Motor neuron (in vitro differentiated cells): ENCODE measurements around the gene CAPZB. TPM values are rescaled to one million over a fixed set of nuclear protein-coding genes. Genes with fewer than 3 reads are reported as not detected.
"Not testable (repeated sequence)": the region's sequence is repeated elsewhere in the genome, so short reads cannot be mapped to it uniquely, and the experiment has no call there.

ENCODE experiments used
- ATAC-seq, 8 experiments: fragments of 200-7000 bp; cut with Tn5 transposase; replicated peaks in 6 of 8; 2 replicates each; pipeline ENCODE4 v1.8.0; 2021; ENCODE audit warnings: mild to moderate bottlenecking in 8 of 8, moderate library complexity in 8 of 8
- H3K27ac ChIP-seq, 2 donors: fragments of 250-450 bp; sonication (Bioruptor Pico); 2 replicates each; pipeline ENCODE4 v1.9.0; 2021; ENCODE audit warnings: antibody characterized with exemption in 2 of 2, mild to moderate bottlenecking in 2 of 2, moderate library complexity in 1 of 2
- H3K4me1 ChIP-seq, 2 donors: fragments of 250-450 bp; sonication (Bioruptor Pico); replicated peaks in 1 of 2; 2 replicates each; pipeline ENCODE4 v1.6.1; 2021; ENCODE audit warnings: antibody characterized with exemption in 2 of 2, mild to moderate bottlenecking in 2 of 2, moderate library complexity in 1 of 2
- H3K4me3 ChIP-seq, 5 donors: fragments of 250-450 bp; sonication (Bioruptor Pico); 2 replicates each; pipeline ENCODE4 v1.9.0; 2021; ENCODE audit warnings: antibody characterized with exemption in 5 of 5, mild to moderate bottlenecking in 5 of 5, moderate library complexity in 4 of 5
- WGBS, 10 experiments: fragments of 450-650 bp; shearing (Covaris generic); methylation state at CpG; one replicate each; pipeline ENCODE4 v1.0.0; 2022; 5-methylcytosine and 5-hydroxymethylcytosine counted together
- in situ Hi-C, 9 experiments: fragments of 400-800 bp; cut with MboI; loops; one replicate each; pipeline ENCODE4 v1.15.0; 2021; ENCODE audit warnings: low sequenced_read_pairs in 9 of 9, low pct_unique_long_range_greater_than_20kb in 2 of 9; ENCODE audit not compliant: unreplicated experiment in 9 of 9
- total RNA-seq, 8 experiments: library from RNA; unstranded; fragments of 300-600 nt; gene quantifications; 2 replicates each; pipeline versions ENCODE4 v1.2.3 to v1.2.4, GENCODE V29; 2022

Gene CAPZB
- total RNA-seq, 8 experiments from 2014 or later, result 82.4 to 216 (median 123) TPM

DNA sequence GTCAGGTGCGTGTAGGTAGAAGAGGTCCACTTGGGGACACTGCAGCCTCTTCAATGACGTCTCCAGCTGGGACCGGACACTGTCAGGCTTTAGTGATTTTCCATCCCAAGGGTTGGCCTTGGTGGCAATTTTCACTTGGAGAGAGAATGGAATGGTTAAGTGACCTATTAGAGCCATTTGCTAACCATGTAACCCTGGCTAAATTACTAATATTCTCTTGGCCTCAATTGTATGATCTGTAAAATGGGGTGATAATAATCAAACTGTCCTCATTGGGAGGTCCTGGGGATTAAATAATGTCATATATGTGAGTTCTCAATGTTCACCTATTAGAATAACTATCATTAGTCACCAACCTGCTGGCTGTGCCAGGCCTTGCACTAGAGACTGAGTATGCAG, 176.8 kb downstream of the CAPZB start:
- 94 to 95% methylated on average over 3 of the region's 3 CpGs; no CpG with 5 or more reads in 8 of the 10 experiments for WGBS, 10 experiments
- peaks cover 13% of the 10 kb centered on the region in 2 donors for H3K4me1 ChIP-seq
- H3K27ac ChIP-seq, result no peak overlapping the region
- H3K4me3 ChIP-seq, result no peak overlapping the region
- in situ Hi-C loops, result loop anchor here in 1 of 9 experiments (10.0 kb wide), 1 partner anchor 54 kb away; the partner anchor contains the start of genes EMC1 and MRTO4
- no peak for ATAC-seq

DNA sequence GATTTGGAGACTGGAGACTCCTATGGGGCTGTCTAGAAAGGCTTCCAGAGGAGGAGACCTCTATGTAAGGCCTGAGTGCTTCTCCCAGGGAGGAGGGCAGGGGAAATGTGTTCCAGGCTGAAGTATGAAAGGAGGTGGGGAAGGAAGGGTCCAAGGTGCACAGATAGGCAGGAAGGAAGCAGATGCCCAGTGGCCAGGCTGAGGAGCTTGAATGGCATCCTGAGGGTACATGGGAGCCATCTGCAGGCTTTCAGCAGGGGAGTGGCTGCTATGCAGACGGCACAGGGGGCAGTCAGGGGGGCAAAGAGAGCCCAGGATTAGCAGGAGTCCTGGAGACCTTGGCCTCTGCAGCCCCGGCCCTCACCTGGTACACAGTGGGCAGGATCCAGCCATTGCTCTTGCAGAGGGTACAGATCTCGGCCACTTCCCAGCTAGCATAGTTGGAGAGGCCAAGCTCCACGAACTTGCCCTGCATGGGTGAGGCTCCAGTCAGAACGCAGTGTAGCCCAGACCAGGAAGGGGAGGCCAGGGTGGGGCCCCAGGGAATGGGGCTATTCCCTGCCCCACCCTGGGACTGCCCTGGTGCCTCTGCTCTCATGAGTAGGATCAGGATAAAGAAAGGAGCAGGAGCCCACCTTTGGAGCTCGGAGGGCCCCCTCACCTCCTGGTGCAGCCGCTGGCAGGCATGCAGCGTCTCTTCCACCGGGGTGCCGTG, 177.4 kb downstream of the CAPZB start:
- in situ Hi-C loops, result loop anchor here in 1 of 9 experiments (10.0 kb wide), 1 partner anchor 53 kb away; the partner anchor contains the start of genes EMC1 and MRTO4
- H3K4me1 ChIP-seq, result peaks cover 8% of the 10 kb centered on the region in 2 donors
- no peak overlapping the region for H3K27ac ChIP-seq
- ATAC-seq, result no peak
- WGBS, 10 experiments, result 60 to 100% (median 95%) methylated on average over 1 to 8 of the region's 10 CpGs; no CpG with 5 or more reads in 6 of the 10 experiments
- no peak overlapping the region for H3K4me3 ChIP-seq

DNA sequence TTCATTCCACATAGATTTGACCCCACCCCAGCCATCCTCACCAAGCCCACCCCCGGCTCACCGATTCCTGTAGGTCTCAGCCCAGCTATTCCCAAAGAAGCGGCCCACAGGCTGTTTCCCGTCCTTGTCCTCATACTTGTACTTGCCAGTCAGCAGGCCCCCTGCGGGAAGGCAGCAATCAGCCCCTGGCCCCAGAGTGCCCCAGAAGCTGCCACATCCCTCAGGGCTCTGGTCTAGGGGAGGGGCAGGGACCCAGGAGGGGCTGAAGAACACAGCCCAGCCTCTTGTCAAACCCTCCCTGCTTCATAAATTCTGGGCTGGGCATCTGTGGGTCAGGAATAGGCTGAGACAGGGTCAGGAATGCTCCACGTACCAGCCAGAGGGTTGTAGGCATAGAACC, 178.4 kb downstream of the CAPZB start:
- Histone ChIP-seq H3K4me3 (no peak overlapping the region), H3K4me1 (peaks cover 6 to 7% of the 10 kb centered on the region in 2 donors), H3K27ac (no peak overlapping the region)
- in situ Hi-C loops, result loop anchor here in 1 of 9 experiments (10.0 kb wide), 1 partner anchor 52 kb away; the partner anchor contains the start of genes EMC1 and MRTO4
- 80% methylated on average over 1 of the region's 6 CpGs; no CpG with 5 or more reads in 9 of the 10 experiments for WGBS, 10 experiments
- ATAC-seq, result no peak

DNA sequence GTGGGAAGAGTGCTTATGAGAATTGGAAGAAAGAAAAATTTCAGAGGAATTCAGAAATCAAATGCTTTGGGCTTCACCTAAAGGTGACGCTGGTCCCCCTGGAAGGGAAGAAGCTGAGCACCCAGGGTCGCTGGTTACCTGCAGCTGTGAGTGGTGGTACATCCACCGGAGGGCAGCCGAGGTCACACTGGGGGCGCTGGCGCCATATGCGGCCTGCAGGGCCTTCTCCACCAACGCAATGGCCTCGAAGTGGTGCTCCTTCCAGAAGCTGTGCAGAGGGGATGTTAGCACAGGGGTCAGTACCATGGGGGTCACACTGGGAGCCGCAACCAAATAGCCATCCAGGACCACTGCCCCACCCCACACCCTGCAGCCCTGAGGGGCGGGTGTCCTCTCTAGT, 179.5 kb downstream of the CAPZB start:
- peaks cover 4 to 5% of the 10 kb centered on the region in 2 donors for H3K4me1 ChIP-seq
- H3K4me3 ChIP-seq, result no peak overlapping the region
- in situ Hi-C loops, result loop anchor here in 1 of 9 experiments (10.0 kb wide), 1 partner anchor 51 kb away; the partner anchor contains the start of genes EMC1 and MRTO4
- ATAC-seq, result peak in 1 of 8 experiments; percentile 20
- 83 to 100% (median 91%) methylated on average over 1 to 6 of the region's 11 CpGs; no CpG with 5 or more reads in 4 of the 10 experiments for WGBS, 10 experiments
- no peak overlapping the region for H3K27ac ChIP-seq

DNA sequence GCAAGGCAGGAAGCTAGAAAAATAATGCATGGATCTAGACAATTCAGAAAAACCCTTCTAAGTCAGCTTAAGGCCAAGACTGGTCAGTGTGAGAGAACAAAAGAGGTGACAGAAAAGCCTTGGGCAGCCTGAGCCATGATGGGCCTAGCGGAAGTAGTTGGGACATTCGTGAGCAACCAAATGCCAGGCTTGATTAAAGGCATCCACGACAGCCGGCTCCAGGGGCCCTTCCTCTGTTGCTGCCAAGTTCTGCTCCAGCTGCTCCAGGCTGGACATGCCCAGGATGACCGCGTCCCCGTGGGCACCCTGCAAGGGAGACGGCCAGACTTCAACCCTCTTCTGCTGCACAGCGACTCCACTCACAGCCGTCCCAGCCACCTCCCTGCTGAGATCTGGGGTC, 181.3 kb downstream of the CAPZB start:
- not testable (repeated sequence) for H3K4me3 ChIP-seq

DNA sequence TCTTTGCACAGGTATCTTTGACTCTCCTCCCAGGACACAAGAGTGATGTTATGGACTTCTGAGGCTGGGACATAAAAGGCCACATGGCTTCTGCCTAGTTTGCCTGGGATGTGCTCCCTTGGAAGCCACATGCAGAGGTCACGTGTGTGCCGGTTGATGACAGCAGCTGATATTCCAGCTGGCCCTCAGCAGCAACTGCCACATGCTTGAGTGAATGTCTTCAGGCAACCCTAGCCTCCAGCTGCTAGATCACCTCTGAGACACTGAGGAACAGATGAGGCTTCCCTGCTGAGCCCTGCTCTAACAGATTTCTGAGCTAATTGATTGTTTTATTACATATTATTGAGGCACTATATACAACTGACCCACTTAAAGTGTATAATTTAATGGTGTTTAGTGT, 185.1 kb downstream of the CAPZB start:
- H3K27ac ChIP-seq, result no peak overlapping the region
- 83 to 100% (median 100%) methylated on average over 2 of the region's 2 CpGs; no CpG with 5 or more reads in 7 of the 10 experiments for WGBS, 10 experiments
- in situ Hi-C loops, result loop anchor here in 1 of 9 experiments (10.0 kb wide), 1 partner anchor 45 kb away; the partner anchor contains the start of genes EMC1 and MRTO4
- no peak overlapping the region for H3K4me3 ChIP-seq
- no peak for ATAC-seq
- no peaks in the 10 kb centered on the region for H3K4me1 ChIP-seq

More for the DNA sequence above, 181.3 kb downstream of the CAPZB start:
- WGBS, 10 experiments, result 80 to 95% (median 87%) methylated on average over 1 to 4 of the region's 10 CpGs; no CpG with 5 or more reads in 6 of the 10 experiments
- H3K4me1 ChIP-seq, H3K27ac ChIP-seq, ATAC-seq: not testable (repeated sequence)
- in situ Hi-C loops, result loop anchor here in 1 of 9 experiments (10.0 kb wide), 1 partner anchor 49 kb away; the partner anchor contains the start of genes EMC1 and MRTO4

DNA sequence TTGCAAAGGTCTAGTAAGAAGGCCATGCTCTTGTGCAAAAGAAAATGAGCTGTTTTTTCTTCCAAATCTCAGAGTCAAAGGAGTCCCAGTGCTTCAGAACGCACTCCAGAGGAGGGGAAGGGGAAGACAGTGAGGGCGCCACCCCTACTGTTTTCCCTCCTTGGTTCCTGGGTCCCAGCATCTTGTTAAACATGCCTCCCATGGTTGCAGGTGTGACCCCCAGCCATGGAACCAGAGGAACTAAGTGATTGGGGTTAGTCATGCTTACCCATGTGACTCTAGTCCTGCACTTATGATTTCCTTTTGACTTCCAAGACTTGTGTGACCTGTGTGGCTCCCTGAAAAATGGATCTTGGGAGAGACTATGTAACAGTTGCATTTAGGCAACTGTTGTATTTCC, 190.7 kb downstream of the CAPZB start:
- Histone ChIP-seq H3K4me1 (no peaks in the 10 kb centered on the region), H3K4me3 (no peak overlapping the region), H3K27ac (no peak overlapping the region)
- no peak for ATAC-seq
- in situ Hi-C loops, result no loop called here
- 71 to 100% (median 83%) methylated on average over 1 to 2 of the region's 2 CpGs; no CpG with 5 or more reads in 5 of the 10 experiments for WGBS, 10 experiments

DNA sequence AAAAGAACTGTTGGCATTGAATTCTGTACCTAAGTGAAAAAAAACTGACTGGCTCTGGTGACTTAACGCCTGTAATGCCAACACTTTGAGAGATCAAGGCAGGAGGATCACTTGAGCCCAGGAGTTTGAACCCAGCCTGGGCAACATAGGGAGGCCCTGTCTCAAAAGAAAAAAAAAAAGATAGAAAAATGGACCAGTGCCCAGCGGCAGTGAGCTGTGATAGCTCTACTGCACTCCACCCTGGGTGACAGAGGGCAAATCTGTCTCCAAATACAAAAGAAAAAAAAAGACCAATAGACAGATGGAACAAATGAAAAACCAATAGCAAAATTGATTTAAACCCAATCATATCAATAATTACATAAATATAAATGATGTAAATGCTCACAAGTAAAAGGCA, 196.1 kb downstream of the CAPZB start:
- in situ Hi-C loops, result no loop called here
- Histone ChIP-seq H3K4me1 (no peaks in the 10 kb centered on the region), H3K27ac (no peak overlapping the region), H3K4me3 (no peak overlapping the region)
- 17 to 100% (median 61%) methylated on average over 1 to 2 of the region's 2 CpGs for WGBS, 10 experiments
- peak in 2 of 8 experiments; percentile 8 to 39 for ATAC-seq

Other genes with a start within 250 kb of the CAPZB start
- gene EMC1, start 234.0 kb downstream of the CAPZB start, total RNA-seq, result 10 to 100 TPM; 58.5 to 80.5 (median 68.0) TPM
- gene MRTO4, start 233.7 kb downstream of the CAPZB start, total RNA-seq, result 10 to 100 TPM; 32.1 to 67.3 (median 35.7) TPM
- gene AKR7A3, start 196.8 kb downstream of the CAPZB start, total RNA-seq, result 1 to 10 TPM in 2 of 8 experiments, under 1 TPM in 6; 0.43 to 1.2 (median 0.84) TPM
- gene AKR7A2, start 173.4 kb downstream of the CAPZB start, total RNA-seq, result 10 to 100 TPM; 47.7 to 68.7 (median 52.3) TPM
- gene SLC66A1, start 173.2 kb downstream of the CAPZB start, total RNA-seq, result 10 to 100 TPM; 11.2 to 30.1 (median 15.5) TPM
- 100 to 1,000 TPM in 2 of 8 experiments, 10 to 100 TPM in 2, 1 to 10 TPM in 3, under 1 TPM in 1; 0.78 to 149 (median 11.6) TPM for gene NBL1, start 158.8 kb upstream of the CAPZB start, total RNA-seq
- under 1 TPM in 7 of 8 experiments, not detected in 1; 0.05 to 0.56 (median 0.31) TPM for gene HTR6, start 179.3 kb upstream of the CAPZB start, total RNA-seq